Osteoblast (primary cell): ENCODE measurements around the gene CLEC20A. TPM values are rescaled to one million over a fixed set of nuclear protein-coding genes. Genes with fewer than 3 reads are reported as not detected.

Experiments used
- DNase-seq: peaks from one replicate; pipeline ENCODE4 v3.0.0; 2011; ENCODE audit warnings: low spot score, mixed read lengths; ENCODE audit not compliant: insufficient read length; ENCODE audit errors: missing footprints
- H2AFZ ChIP-seq: 2 replicates; pipeline ENCODE4 v1.6.0; 2011; ENCODE audit warnings: mild to moderate bottlenecking, low read length
- H3K27ac ChIP-seq: 2 replicates; pipeline ENCODE4 v1.5.1; 2011; ENCODE audit warnings: mild to moderate bottlenecking, low read depth, low read length, moderate library complexity
- H3K27me3 ChIP-seq: 2 replicates; pipeline ENCODE4 v1.6.0; 2012; ENCODE audit warnings: mild to moderate bottlenecking, control low read depth, inconsistent platforms, low read length, moderate library complexity; ENCODE audit not compliant: insufficient read depth
- H3K36me3 ChIP-seq: 2 replicates; pipeline ENCODE4 v1.5.1; 2011; ENCODE audit warnings: mild to moderate bottlenecking, low read length, control low read depth, moderate library complexity; ENCODE audit not compliant: insufficient read depth
- H3K4me1 ChIP-seq: 2 replicates; pipeline ENCODE4 v1.5.1; 2011; ENCODE audit warnings: mild to moderate bottlenecking, low read length, control low read depth, moderate library complexity; ENCODE audit not compliant: insufficient read depth
- H3K4me2 ChIP-seq: 2 replicates; pipeline ENCODE4 v1.6.0; 2011; ENCODE audit warnings: mild to moderate bottlenecking, low read length; ENCODE audit not compliant: insufficient read depth
- H3K4me3 ChIP-seq: fragments of 200-600 bp; sonication (generic); 3 replicates; pipeline ENCODE4 v1.5.1; 2012; ENCODE audit warnings: mild to moderate bottlenecking, low read length, inconsistent platforms; ENCODE audit not compliant: insufficient read depth
- H3K79me2 ChIP-seq: 2 replicates; pipeline ENCODE4 v1.6.0; 2012; ENCODE audit warnings: mild to moderate bottlenecking, low read length, control low read depth, inconsistent platforms; ENCODE audit not compliant: insufficient read depth
- H3K9me3 ChIP-seq: 2 replicates; pipeline ENCODE4 v1.5.1; 2011; ENCODE audit warnings: low read depth, low read length, control low read depth
- H4K20me1 ChIP-seq: 2 replicates; pipeline ENCODE4 v1.6.0; 2012; ENCODE audit warnings: mild to moderate bottlenecking, low read length, control low read depth; ENCODE audit not compliant: insufficient read depth
- CTCF ChIP-seq: IDR thresholded peaks from 2 replicates; pipeline ENCODE4 v1.5.1; 2011; ENCODE audit warnings: mild to moderate bottlenecking, low read depth, low read length, moderate library complexity; ENCODE audit errors: extremely low read depth
- total RNA-seq: library from RNA; depleted of rRNA; stranded (reverse); fragments of >200 nt; gene quantifications from 2 replicates; pipeline ENCODE4 v1.2.3, GENCODE V29; 2012

The CLEC20A gene
- total RNA-seq, 1 donor: under 0.01 TPM

GRCh38 chr1:178490136-178490535, 6.6 kb downstream of the CLEC20A start:
- no peak for TF ChIP-seq CTCF
- peaks cover 4% of the 10 kb centered on the region for H3K4me1 ChIP-seq
- no peak for DNase-seq
- H3K27me3 ChIP-seq: no peaks in the 10 kb centered on the region
- no peak overlapping the region for H3K27ac ChIP-seq
- H3K4me3 ChIP-seq: no peak overlapping the region
- no peak overlapping the region for H2AFZ ChIP-seq
- H3K9me3 ChIP-seq: no peaks in the 10 kb centered on the region
- no peak overlapping the region for H3K4me2 ChIP-seq
- no peaks in the 10 kb centered on the region for H3K79me2 ChIP-seq
- no peaks in the 10 kb centered on the region for H4K20me1 ChIP-seq
- H3K36me3 ChIP-seq: no peaks in the 10 kb centered on the region

GRCh38 chr1:178489399-178489798, 7.4 kb downstream of the CLEC20A start:
- Histone ChIP-seq H4K20me1 (no peaks in the 10 kb centered on the region), H3K4me1 (peaks cover 4% of the 10 kb centered on the region), H3K27ac (no peak overlapping the region), H3K79me2 (no peaks in the 10 kb centered on the region), H3K9me3 (no peaks in the 10 kb centered on the region), H3K36me3 (no peaks in the 10 kb centered on the region), H3K4me3 (no peak overlapping the region), H3K4me2 (no peak overlapping the region), H2AFZ (no peak overlapping the region), H3K27me3 (no peaks in the 10 kb centered on the region)
- DNase-seq: no peak
- TF ChIP-seq CTCF: no peak

- H3K27ac ChIP-seq: no peak overlapping the region
- H4K20me1 ChIP-seq: no peaks in the 10 kb centered on the region
- H3K4me3 ChIP-seq: no peak overlapping the region
- no peak overlapping the region for H3K4me2 ChIP-seq
- peaks cover 4% of the 10 kb centered on the region for H3K4me1 ChIP-seq
- H3K36me3 ChIP-seq: no peaks in the 10 kb centered on the region
- no peaks in the 10 kb centered on the region for H3K79me2 ChIP-seq
- H2AFZ ChIP-seq: no peak overlapping the region
- no peaks in the 10 kb centered on the region for H3K9me3 ChIP-seq
- no peak for TF ChIP-seq CTCF
- peak; percentile 74 for DNase-seq
- no peaks in the 10 kb centered on the region for H3K27me3 ChIP-seq
Measured at GRCh38 chr1:178488393-178488792, 8.4 kb downstream of the CLEC20A start.

- Histone ChIP-seq H3K4me2 (peak overlapping the region; percentile 62), H2AFZ (peak overlapping the region; percentile 39)
- peak; percentile 81 for DNase-seq
Measured at GRCh38 chr1:178487070-178487615, 9.6 kb downstream of the CLEC20A start.

More at GRCh38 chr1:178487070-178487615, 9.6 kb downstream of the CLEC20A start:
- Histone ChIP-seq H3K4me1 (peaks cover 4% of the 10 kb centered on the region), H3K27ac (no peak overlapping the region), H3K4me3 (peak overlapping the region; percentile 57), H4K20me1 (no peaks in the 10 kb centered on the region), H3K27me3 (no peaks in the 10 kb centered on the region), H3K9me3 (no peaks in the 10 kb centered on the region), H3K79me2 (no peaks in the 10 kb centered on the region), H3K36me3 (no peaks in the 10 kb centered on the region)
- TF ChIP-seq CTCF: no peak
